Panc1 (cell line): ENCODE results near the gene ECHS1. TPM values are rescaled to one million over a fixed set of nuclear protein-coding genes. Genes with fewer than 3 reads are reported as not detected.

Source experiments
- ATAC-seq: fragments of 200-7000 bp; cut with Tn5 transposase; 2 replicates; pipeline ENCODE4 v1.9.1; 2020; ENCODE audit warnings: mild to moderate bottlenecking, moderate library complexity
- BruUV-seq: library from RNA; stranded (reverse); fragments of 400-500 nt; replicated peaks from 2 replicates; lab custom pipeline; 2021; lab: Mats Ljungman, UMichigan
- CTCF ChIA-PET: fragments of 300-600 bp; sonication (Branson Sonifier 250); formaldehyde crosslinking; loops from one replicate; lab custom pipeline; 2022; ENCODE audit warnings: antibody characterized with exemption; lab: Charles Lee
- POLR2A ChIA-PET: fragments of 300-600 bp; sonication (Branson Sonifier 250); formaldehyde crosslinking; loops from one replicate; lab custom pipeline; 2022; ENCODE audit warnings: antibody characterized with exemption; lab: Charles Lee
- DNase-seq: peaks from one replicate; pipeline ENCODE4 v3.0.0-alpha.2; 2010; ENCODE audit warnings: low read depth, low spot score
- H3K27ac ChIP-seq: 2 replicates; pipeline ENCODE4 v1.5.1; 2011; ENCODE audit warnings: mild to moderate bottlenecking, low read length, inconsistent platforms
- H3K27me3 ChIP-seq: fragments of 200-500 bp; sonication (Bioruptor generic); 2 replicates; pipeline ENCODE4 v1.6.0; 2014; ENCODE audit warnings: low read length, inconsistent platforms; ENCODE audit not compliant: control insufficient read depth, insufficient read depth
- H3K36me3 ChIP-seq: fragments of 200-500 bp; sonication (Bioruptor generic); 2 replicates; pipeline ENCODE4 v1.5.1; 2014; ENCODE audit warnings: inconsistent platforms, mild to moderate bottlenecking, low read length, moderate library complexity; ENCODE audit not compliant: control insufficient read depth, insufficient read depth
- H3K4me1 ChIP-seq: 2 replicates; pipeline ENCODE4 v1.5.1; 2011; ENCODE audit warnings: inconsistent platforms, mild to moderate bottlenecking, low read length, moderate library complexity; ENCODE audit not compliant: control insufficient read depth, insufficient read depth
- H3K4me3 ChIP-seq, 2 experiments: 2 replicates each; pipeline ENCODE4 v1.5.1; 2011 to 2012; ENCODE audit warnings: low read depth in 2 of 2, low read length in 2 of 2, mild to moderate bottlenecking in 2 of 2, inconsistent platforms in 1 of 2, moderate library complexity in 1 of 2
- H3K9me3 ChIP-seq: fragments of 200-500 bp; sonication (Bioruptor generic); 2 replicates; pipeline ENCODE4 v1.5.1; 2014; ENCODE audit warnings: low read depth, mild to moderate bottlenecking, inconsistent platforms, low read length, moderate library complexity; ENCODE audit not compliant: control insufficient read depth, insufficient read depth
- POLR2AphosphoS5 ChIP-seq: IDR thresholded peaks from 2 replicates; pipeline ENCODE4 v1.6.1; 2012; ENCODE audit warnings: mild to moderate bottlenecking, low read depth, low read length, moderate library complexity
- SIN3A ChIP-seq: IDR thresholded peaks from 2 replicates; pipeline ENCODE4 v1.6.1; 2012; ENCODE audit warnings: low read depth, mild to moderate bottlenecking, low read length, moderate library complexity, borderline replicate concordance; ENCODE audit not compliant: insufficient read depth
- TCF7L2 ChIP-seq: IDR thresholded peaks from 2 replicates; pipeline ENCODE4 v1.6.1; 2011; ENCODE audit warnings: mild to moderate bottlenecking, low read depth, low read length, inconsistent platforms
- in situ Hi-C: cut with HindIII; loops from 2 replicates; pipeline ENCODE4 v1.10.0; 2016; ENCODE audit warnings: low sequenced_read_pairs, low pct_unique_long_range_greater_than_20kb
- intact Hi-C: fragments of 100-400 bp; cut with micrococcal nuclease; formaldehyde crosslinking; loops from one replicate; pipeline ENCODE4 v1.10.0; 2022; ENCODE audit not compliant: unreplicated experiment
- total RNA-seq: library from RNA; stranded (reverse); gene quantifications from one replicate; pipeline ENCODE4 v1.2.1, GENCODE V29; 2021; ENCODE audit not compliant: unreplicated experiment
- TF ChIP-seq, protein P1 (sequence below), 2 experiments: IDR thresholded peaks; 2 replicates each; pipeline ENCODE4 v1.6.1; 2011 to 2012; ENCODE audit warnings: low read depth in 2 of 2, control low read depth in 1 of 2, low read length in 1 of 2, mild to moderate bottlenecking in 1 of 2, moderate library complexity in 1 of 2; ENCODE audit not compliant: insufficient read depth in 1 of 2
- TF ChIP-seq, protein P2 (sequence below): fragments of 450-650 bp; IDR thresholded peaks from 2 replicates; pipeline ENCODE4 v1.5.1; 2017; ENCODE audit warnings: mild to moderate bottlenecking

The ECHS1 gene
- total RNA-seq, 1 experiment from 2014 or later, result 165 TPM

DNA sequence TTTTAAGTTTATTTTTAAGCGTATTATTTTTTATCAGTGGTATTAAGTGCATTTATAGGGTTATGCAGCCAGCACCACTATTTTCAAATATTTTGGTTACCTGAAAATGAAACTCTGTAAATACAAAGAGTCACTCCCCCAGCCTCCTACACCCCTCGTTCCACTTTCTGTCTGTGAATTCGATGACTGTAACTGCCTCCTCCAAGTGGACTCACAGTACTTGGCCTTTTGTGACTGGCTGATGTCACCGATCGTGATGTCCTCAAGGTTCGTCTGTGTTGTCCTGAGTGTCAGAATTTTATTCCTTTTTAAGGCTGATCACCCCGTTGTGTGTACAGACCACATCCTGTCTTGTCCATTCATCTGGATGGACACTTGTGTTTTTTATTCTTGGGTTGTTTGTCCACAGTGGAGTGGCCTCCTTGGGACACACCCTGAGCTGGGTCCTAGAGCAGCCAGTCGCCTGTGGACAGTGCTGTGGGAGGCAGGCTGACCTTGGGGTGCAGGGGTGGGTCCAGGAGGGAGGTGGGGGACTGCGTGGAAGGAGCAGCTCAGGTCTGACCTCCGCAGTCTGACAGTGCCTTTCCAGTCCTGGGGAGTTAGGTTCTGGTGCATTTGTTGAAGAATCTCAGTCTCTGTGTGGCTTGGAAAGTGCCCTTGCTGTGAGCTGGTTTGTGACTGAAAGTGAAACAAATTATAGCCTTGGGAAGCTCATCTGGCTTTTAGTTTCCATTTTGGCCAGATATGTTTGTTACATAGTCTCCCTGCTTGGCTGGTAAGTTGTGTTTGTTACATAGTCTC, 27.7 kb upstream of the ECHS1 start:
- Histone ChIP-seq H3K27ac (no peak overlapping the region), H3K9me3 (no peaks in the 10 kb centered on the region), H3K36me3 (peaks cover 7% of the 10 kb centered on the region; the same call in 1 of the 2 replicates), H3K27me3 (no peaks in the 10 kb centered on the region), H3K4me3 (no peak overlapping the region), H3K4me1 (no peaks in the 10 kb centered on the region; the same call in 1 of the 2 replicates)
- ChIA-PET CTCF (no interaction called here), POLR2A (no interaction called here)
- no peak for DNase-seq
- no peak; the same call in 1 of the 2 replicates for ATAC-seq
- TF ChIP-seq SIN3A (no peak), POLR2AphosphoS5 (no peak), TCF7L2 (no peak)
- TF ChIP-seq, protein P1, sequence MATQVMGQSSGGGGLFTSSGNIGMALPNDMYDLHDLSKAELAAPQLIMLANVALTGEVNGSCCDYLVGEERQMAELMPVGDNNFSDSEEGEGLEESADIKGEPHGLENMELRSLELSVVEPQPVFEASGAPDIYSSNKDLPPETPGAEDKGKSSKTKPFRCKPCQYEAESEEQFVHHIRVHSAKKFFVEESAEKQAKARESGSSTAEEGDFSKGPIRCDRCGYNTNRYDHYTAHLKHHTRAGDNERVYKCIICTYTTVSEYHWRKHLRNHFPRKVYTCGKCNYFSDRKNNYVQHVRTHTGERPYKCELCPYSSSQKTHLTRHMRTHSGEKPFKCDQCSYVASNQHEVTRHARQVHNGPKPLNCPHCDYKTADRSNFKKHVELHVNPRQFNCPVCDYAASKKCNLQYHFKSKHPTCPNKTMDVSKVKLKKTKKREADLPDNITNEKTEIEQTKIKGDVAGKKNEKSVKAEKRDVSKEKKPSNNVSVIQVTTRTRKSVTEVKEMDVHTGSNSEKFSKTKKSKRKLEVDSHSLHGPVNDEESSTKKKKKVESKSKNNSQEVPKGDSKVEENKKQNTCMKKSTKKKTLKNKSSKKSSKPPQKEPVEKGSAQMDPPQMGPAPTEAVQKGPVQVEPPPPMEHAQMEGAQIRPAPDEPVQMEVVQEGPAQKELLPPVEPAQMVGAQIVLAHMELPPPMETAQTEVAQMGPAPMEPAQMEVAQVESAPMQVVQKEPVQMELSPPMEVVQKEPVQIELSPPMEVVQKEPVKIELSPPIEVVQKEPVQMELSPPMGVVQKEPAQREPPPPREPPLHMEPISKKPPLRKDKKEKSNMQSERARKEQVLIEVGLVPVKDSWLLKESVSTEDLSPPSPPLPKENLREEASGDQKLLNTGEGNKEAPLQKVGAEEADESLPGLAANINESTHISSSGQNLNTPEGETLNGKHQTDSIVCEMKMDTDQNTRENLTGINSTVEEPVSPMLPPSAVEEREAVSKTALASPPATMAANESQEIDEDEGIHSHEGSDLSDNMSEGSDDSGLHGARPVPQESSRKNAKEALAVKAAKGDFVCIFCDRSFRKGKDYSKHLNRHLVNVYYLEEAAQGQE (IDR thresholded peaks at IDR 0.05; ENCODE audit: insufficient read depth in 1 of 2, low read depth in 2 of 2, low read length in 1 of 2), result no peak
- TF ChIP-seq, protein P2, sequence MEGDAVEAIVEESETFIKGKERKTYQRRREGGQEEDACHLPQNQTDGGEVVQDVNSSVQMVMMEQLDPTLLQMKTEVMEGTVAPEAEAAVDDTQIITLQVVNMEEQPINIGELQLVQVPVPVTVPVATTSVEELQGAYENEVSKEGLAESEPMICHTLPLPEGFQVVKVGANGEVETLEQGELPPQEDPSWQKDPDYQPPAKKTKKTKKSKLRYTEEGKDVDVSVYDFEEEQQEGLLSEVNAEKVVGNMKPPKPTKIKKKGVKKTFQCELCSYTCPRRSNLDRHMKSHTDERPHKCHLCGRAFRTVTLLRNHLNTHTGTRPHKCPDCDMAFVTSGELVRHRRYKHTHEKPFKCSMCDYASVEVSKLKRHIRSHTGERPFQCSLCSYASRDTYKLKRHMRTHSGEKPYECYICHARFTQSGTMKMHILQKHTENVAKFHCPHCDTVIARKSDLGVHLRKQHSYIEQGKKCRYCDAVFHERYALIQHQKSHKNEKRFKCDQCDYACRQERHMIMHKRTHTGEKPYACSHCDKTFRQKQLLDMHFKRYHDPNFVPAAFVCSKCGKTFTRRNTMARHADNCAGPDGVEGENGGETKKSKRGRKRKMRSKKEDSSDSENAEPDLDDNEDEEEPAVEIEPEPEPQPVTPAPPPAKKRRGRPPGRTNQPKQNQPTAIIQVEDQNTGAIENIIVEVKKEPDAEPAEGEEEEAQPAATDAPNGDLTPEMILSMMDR, result no peak
- intact Hi-C loops, result no loop called here
- TSS peak; percentile 27 for BruUV-seq
- in situ Hi-C loops, result no loop called here

DNA sequence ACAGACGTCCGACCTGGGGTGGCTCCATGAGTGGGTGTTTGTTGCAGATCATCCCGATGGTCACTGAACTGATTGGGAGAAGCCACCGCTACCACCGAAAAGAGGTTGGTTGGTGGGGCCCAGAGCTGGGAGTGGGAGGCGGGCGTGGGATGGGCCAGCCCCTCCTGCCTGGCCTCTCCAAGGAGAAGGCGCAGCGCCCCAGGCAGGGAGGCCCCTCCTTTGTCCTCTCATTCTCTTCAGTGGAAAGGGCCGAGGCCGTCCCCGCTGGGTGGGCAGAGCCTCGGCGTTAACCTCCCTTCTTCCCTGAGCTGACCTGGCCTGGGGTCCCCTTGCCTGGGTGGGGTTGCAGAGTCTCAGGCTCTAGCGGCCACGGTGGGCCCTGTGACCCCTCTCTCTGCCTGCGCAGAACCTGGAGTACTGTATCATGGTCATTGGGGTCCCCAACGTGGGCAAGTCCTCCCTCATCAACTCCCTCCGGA, 26.0 kb upstream of the ECHS1 start:
- no TSS peak for BruUV-seq

More for the DNA sequence above, 26.0 kb upstream of the ECHS1 start:
- in situ Hi-C loops, result no loop called here
- no peak overlapping the region for H3K27ac ChIP-seq
- peaks cover 8% of the 10 kb centered on the region for H3K4me1 ChIP-seq
- TF ChIP-seq, protein P1 (IDR thresholded peaks at IDR 0.05; ENCODE audit: insufficient read depth in 1 of 2, low read depth in 2 of 2, low read length in 1 of 2), result no peak
- TF ChIP-seq POLR2AphosphoS5 (no peak), SIN3A (no peak), TCF7L2 (no peak)
- TF ChIP-seq, protein P2, result no peak
- ATAC-seq, result no peak
- CTCF ChIA-PET, result no interaction called here
- POLR2A ChIA-PET, result no interaction called here
- DNase-seq, result no peak
- intact Hi-C loops, result no loop called here
- no peak overlapping the region for H3K4me3 ChIP-seq
- H3K9me3 ChIP-seq, result no peaks in the 10 kb centered on the region
- H3K36me3 ChIP-seq, result peaks cover 7% of the 10 kb centered on the region
- no peaks in the 10 kb centered on the region for H3K27me3 ChIP-seq
